Measurements from ENCODE around the gene RNASE11.

GRCh38 chr14:20603813-20604690, 16.3 kb upstream of the RNASE11 start:
- no peak for TF ChIP-seq EZH2 (IDR thresholded peaks at IDR 0.05)
- TF ChIP-seq CTCF (IDR thresholded peaks at IDR 0.05) = no peak

All from neural progenitor cell (in vitro differentiated cells).